Heart left ventricle (tissue), 16 donors: ENCODE results near the gene MINDY4. TPM values are rescaled to one million over a fixed set of nuclear protein-coding genes. Genes with fewer than 3 reads are reported as not detected.

Experiments used
- ATAC-seq, 4 donors: fragments of 200-7000 bp; cut with Tn5 transposase; one replicate each; pipeline ENCODE4 v1.9.1; 2020 to 2022; ENCODE audit warnings: moderate library complexity in 4 of 4, mild to moderate bottlenecking in 3 of 4, moderate number of reproducible peaks in 1 of 4
- DNase-seq, 5 donors: peaks; one replicate each; pipeline ENCODE4 v3.0.0-alpha.2; 2020
- H3K27ac ChIP-seq, 12 donors: fragments of 200-600 bp; sonication (generic) in 4 of 12; one replicate each; pipeline versions ENCODE4 v1.5.0 to v1.8.0; 2016 to 2022; ENCODE audit warnings: mild to moderate bottlenecking in 2 of 12
- H3K27me3 ChIP-seq, 9 donors: fragments of 200-600 bp; sonication (generic) in 2 of 9; one replicate each; pipeline versions ENCODE4 v1.5.1 to v1.8.0; 2016 to 2022; ENCODE audit warnings: mild to moderate bottlenecking in 3 of 9
- H3K36me3 ChIP-seq, 9 donors: fragments of 200-600 bp; sonication (generic) in 2 of 9; one replicate each; pipeline versions ENCODE4 v1.5.0 to v1.8.0; 2018 to 2022; ENCODE audit warnings: mild to moderate bottlenecking in 2 of 9
- H3K4me1 ChIP-seq, 12 donors: fragments of 200-600 bp; sonication (generic) in 4 of 12; one replicate each; pipeline versions ENCODE4 v1.5.0 to v1.8.0; 2016 to 2022; ENCODE audit warnings: mild to moderate bottlenecking in 3 of 12
- H3K4me3 ChIP-seq, 12 donors: fragments of 200-600 bp; sonication (generic) in 4 of 12; one replicate each; pipeline versions ENCODE4 v1.5.0 to v1.8.0; 2017 to 2022; ENCODE audit warnings: mild to moderate bottlenecking in 9 of 12, moderate library complexity in 4 of 12
- H3K9me3 ChIP-seq, 12 donors: fragments of 200-600 bp; sonication (generic) in 4 of 12; one replicate each; pipeline versions ENCODE4 v1.5.0 to v1.8.0; 2016 to 2022; ENCODE audit warnings: mild to moderate bottlenecking in 1 of 12
- POLR2A ChIP-seq, 2 donors: fragments of 450-650 bp; IDR thresholded peaks; one replicate each; pipeline ENCODE4 v1.6.1; 2017; ENCODE audit warnings: antibody characterized with exemption in 2 of 2, mild to moderate bottlenecking in 2 of 2, moderate library complexity in 2 of 2
- WGBS, 4 donors: extraction: QIAGEN DNeasy Blood & Tissue Kit in 2 of 4; methylation state at CpG; one replicate each; pipeline versions ENCODE4 v1.1.5 to v1.1.7; 2013 to 2018; 5-methylcytosine and 5-hydroxymethylcytosine counted together
- intact Hi-C, 10 donors: fragments of 100-400 bp; cut with DNase I; formaldehyde crosslinking; loops; one replicate each; pipeline versions ENCODE4 v1.11.1 to v1.14.2; 2022
- polyA plus RNA-seq, 2 donors: library from polyadenylated mRNA; stranded (reverse); fragments of 200-250 nt; gene quantifications; one replicate each; pipeline ENCODE4 v1.2.3, GENCODE V29; 2013
- total RNA-seq, 9 donors: library from RNA; depleted of rRNA in 2 of 9; stranded (reverse); fragments of >200 nt in 2 of 9; fragmentation: NEBNext Ultra II Directional in 3 of 9; extraction: Animal tissue kit (Norgen Biotek cat#: 25700) in 3 of 9; gene quantifications; one replicate each; pipeline versions ENCODE4 v1.1.0 to v1.2.4, GENCODE V29; 2016 to 2023
- TF ChIP-seq, protein P1 (sequence below), 12 donors: fragments of 200-600 bp; sonication (generic) in 4 of 12; IDR thresholded peaks; one replicate each; pipeline versions ENCODE4 v1.5.0 to v1.8.0; 2018 to 2022; ENCODE audit warnings: antibody characterized with exemption in 12 of 12, mild to moderate bottlenecking in 5 of 12
- donor health status: ischemic (EF 13 %, LVEDD 7.1; RV severe dilation, severe dysfunction).
- donor health status: healthy with polysubstance abuse.
- donor health status: DM: no; HTN: yes; CAD: no.
- donor health status: DM: no; HTN: no; CAD: no.
- donor health status: ischemic (EF 25% LVEDD 6.9; RV normal size, moderate dysfunction).
- donor health status: ischemic (EF 25% LVEDD 5.7; RV mildly dilated, moderate dysfunction).
- donor health status: healthy.
- donor health status: DM: yes; HTN: yes; CAD: no.
- donor health status: ischemic (EF 35%, LVEDD 5.7; RV mildly dilated, moderate dysfunction).
- donor health status: nonischemic (EF 11% LVEDD 7.7; RV severe dilation, severe dysfunction).
- donor health status: DM: yes; HTN: yes; CAD: no.
- donor health status: PGD.
- donor health status: ischemic (EF 29% LVEDD 5.4; RV normal size, mild dysfunction).
- donor health status: nonischemic (EF 23%, LVEDD 6.1; RV moderate dilation, normal function).

MINDY4 gene
- total and polyA plus RNA-seq, 11 donors, result 1.3 to 6.0 (median 2.9) TPM

GRCh38 chr7:30800785-30801252, 29.6 kb downstream of the MINDY4 start:
- Histone ChIP-seq H3K36me3 (peaks cover 0 to 5% (median 0%) of the 10 kb centered on the region in 9 donors), H3K4me1 (peaks cover 0 to 74% (median 45%) of the 10 kb centered on the region in 12 donors), H3K9me3 (no peaks in the 10 kb centered on the region), H3K27me3 (no peaks in the 10 kb centered on the region), H3K4me3 (no peak overlapping the region), H3K27ac (peak overlapping the region in 8 of 12 donors; percentile 15 to 62 (median 44))
- 23 to 64% (median 37%) methylated on average over 3 to 6 of the region's 6 CpGs for WGBS, 4 donors
- TF ChIP-seq POLR2A (IDR thresholded peaks at IDR 0.05), result no peak
- TF ChIP-seq, protein P1, sequence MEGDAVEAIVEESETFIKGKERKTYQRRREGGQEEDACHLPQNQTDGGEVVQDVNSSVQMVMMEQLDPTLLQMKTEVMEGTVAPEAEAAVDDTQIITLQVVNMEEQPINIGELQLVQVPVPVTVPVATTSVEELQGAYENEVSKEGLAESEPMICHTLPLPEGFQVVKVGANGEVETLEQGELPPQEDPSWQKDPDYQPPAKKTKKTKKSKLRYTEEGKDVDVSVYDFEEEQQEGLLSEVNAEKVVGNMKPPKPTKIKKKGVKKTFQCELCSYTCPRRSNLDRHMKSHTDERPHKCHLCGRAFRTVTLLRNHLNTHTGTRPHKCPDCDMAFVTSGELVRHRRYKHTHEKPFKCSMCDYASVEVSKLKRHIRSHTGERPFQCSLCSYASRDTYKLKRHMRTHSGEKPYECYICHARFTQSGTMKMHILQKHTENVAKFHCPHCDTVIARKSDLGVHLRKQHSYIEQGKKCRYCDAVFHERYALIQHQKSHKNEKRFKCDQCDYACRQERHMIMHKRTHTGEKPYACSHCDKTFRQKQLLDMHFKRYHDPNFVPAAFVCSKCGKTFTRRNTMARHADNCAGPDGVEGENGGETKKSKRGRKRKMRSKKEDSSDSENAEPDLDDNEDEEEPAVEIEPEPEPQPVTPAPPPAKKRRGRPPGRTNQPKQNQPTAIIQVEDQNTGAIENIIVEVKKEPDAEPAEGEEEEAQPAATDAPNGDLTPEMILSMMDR (IDR thresholded peaks at IDR 0.05), result peak; percentile 47 to 84 (median 76)
- ATAC-seq (peak; percentile 47 to 73 (median 72)), DNase-seq (peak in 4 of 5 donors; percentile 46 to 74 (median 61))
- intact Hi-C loops, result loop anchor here (1.0 to 10.0 kb wide), 9 partner anchors 134 to 322 kb away; no protein-coding TSS in a partner anchor

- peaks cover 0 to 56% (median 29%) of the 10 kb centered on the region in 12 donors for H3K4me1 ChIP-seq
- ATAC-seq, result no peak
These were observed 31.6 kb downstream of the MINDY4 start for GRCh38 chr7:30802812-30803211.

DNA sequence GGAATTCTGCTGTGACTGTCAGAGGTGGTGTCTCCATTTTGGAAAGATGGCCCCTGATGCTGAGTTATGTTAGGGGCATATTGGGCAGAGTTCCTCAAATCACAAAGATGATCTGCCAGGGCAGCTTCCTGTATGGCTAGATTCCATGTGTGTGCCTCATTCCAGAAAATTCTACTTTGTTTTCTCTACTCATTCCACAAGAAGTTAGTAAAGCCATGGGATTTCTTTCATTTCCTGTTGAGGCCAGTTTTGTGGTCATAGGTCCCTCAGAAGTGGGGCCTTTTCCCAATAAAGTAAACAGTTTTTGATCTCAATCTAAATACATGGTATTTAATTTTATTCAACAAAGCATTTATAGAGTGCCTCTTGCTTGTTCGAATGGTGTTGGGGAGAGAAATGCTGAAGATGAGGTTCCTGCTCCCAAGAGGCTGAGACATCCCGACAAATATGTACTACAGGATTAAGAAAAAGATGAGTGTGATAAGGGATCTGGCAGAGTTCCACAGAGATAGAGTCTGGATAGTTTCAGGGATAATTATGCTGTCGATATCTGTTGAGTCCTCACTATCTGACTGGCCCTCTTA, 33.0 kb downstream of the MINDY4 start:
- 57 to 73% (median 64%) methylated on average over 3 of the region's 3 CpGs for WGBS, 4 donors
- no peaks in the 10 kb centered on the region for H3K9me3 ChIP-seq
- ATAC-seq (no peak), DNase-seq (no peak)
- no peaks in the 10 kb centered on the region for H3K36me3 ChIP-seq
- peaks cover 0 to 52% (median 28%) of the 10 kb centered on the region in 12 donors for H3K4me1 ChIP-seq
- TF ChIP-seq POLR2A (IDR thresholded peaks at IDR 0.05), result no peak
- TF ChIP-seq, protein P1 (IDR thresholded peaks at IDR 0.05), result no peak
- no peaks in the 10 kb centered on the region for H3K27me3 ChIP-seq
- no peak overlapping the region for H3K4me3 ChIP-seq
- peak overlapping the region in 2 of 12 donors; percentile 9 to 37 for H3K27ac ChIP-seq
- intact Hi-C loops, result loop anchor here in 6 of 10 donors (5.0 to 10.0 kb wide), 3 partner anchors 131 to 318 kb away; no protein-coding TSS in a partner anchor

More at GRCh38 chr7:30802812-30803211, 31.6 kb downstream of the MINDY4 start:
- intact Hi-C loops, result loop anchor here in 7 of 10 donors (2.0 to 10.0 kb wide), 4 partner anchors 132 to 320 kb away; no protein-coding TSS in a partner anchor
- H3K9me3 ChIP-seq, result no peaks in the 10 kb centered on the region
- no peak overlapping the region for H3K27ac ChIP-seq
- WGBS, 4 donors, result 85 to 93% (median 87%) methylated on average over 4 of the region's 4 CpGs
- H3K4me3 ChIP-seq, result no peak overlapping the region
- peaks cover 0 to 4% (median 0%) of the 10 kb centered on the region in 9 donors for H3K36me3 ChIP-seq
- no peak for TF ChIP-seq POLR2A (IDR thresholded peaks at IDR 0.05)
- TF ChIP-seq, protein P1 (IDR thresholded peaks at IDR 0.05), result no peak
- no peaks in the 10 kb centered on the region for H3K27me3 ChIP-seq
- DNase-seq, result no peak

GRCh38 chr7:30805081-30805691, 34.0 kb downstream of the MINDY4 start:
- TF ChIP-seq, protein P1 (IDR thresholded peaks at IDR 0.05), result no peak
- TF ChIP-seq POLR2A (IDR thresholded peaks at IDR 0.05), result no peak
- H3K27me3 ChIP-seq, result no peaks in the 10 kb centered on the region
- no peak overlapping the region for H3K4me3 ChIP-seq
- no peak overlapping the region for H3K27ac ChIP-seq
- WGBS, 4 donors, result 88 to 93% (median 89%) methylated on average over 9 of the region's 9 CpGs
- H3K36me3 ChIP-seq, result no peaks in the 10 kb centered on the region
- no peaks in the 10 kb centered on the region for H3K9me3 ChIP-seq
- H3K4me1 ChIP-seq, result peaks cover 0 to 42% (median 25%) of the 10 kb centered on the region in 12 donors
- DNase-seq (no peak), ATAC-seq (no peak)
- intact Hi-C loops, result loop anchor here in 1 of 10 donors (10.0 kb wide), 1 partner anchor 130 kb away; no protein-coding TSS in a partner anchor
